HCT116 (cell line): ENCODE measurements around the gene CUZD1.

Source experiments
- CTCF ChIP-seq, 3 experiments: fragments of 200-600 bp in 1 of 3; sonication (generic) in 1 of 3; IDR thresholded peaks in 2 of 3; conservative IDR thresholded peaks in 1 of 3; 2 replicates each; pipeline ENCODE4 v1.5.1; 2012 to 2017; ENCODE audit warnings: low read depth in 2 of 3, low read length in 2 of 3, antibody characterized with exemption in 1 of 3, borderline replicate concordance in 1 of 3, control low read depth in 1 of 3, mild to moderate bottlenecking in 1 of 3, mixed read lengths in 1 of 3, mixed run types in 1 of 3, moderate library complexity in 1 of 3; ENCODE audit not compliant: insufficient read depth in 1 of 3
- EZH2 ChIP-seq: fragments of 200-600 bp; sonication (generic); IDR thresholded peaks from 2 replicates; pipeline ENCODE4 v1.6.1; 2017; ENCODE audit warnings: antibody characterized with exemption, mixed run types
- EZH2phosphoT487 ChIP-seq: fragments of 200-600 bp; IDR thresholded peaks from 2 replicates; pipeline ENCODE4 v1.6.1; 2018; ENCODE audit warnings: antibody characterized with exemption, borderline replicate concordance
- POLR2A ChIP-seq: IDR thresholded peaks from 2 replicates; pipeline ENCODE4 v1.7.0; 2011; ENCODE audit warnings: borderline replicate concordance; ENCODE audit not compliant: insufficient read depth, insufficient read length; ENCODE audit errors: extremely low read depth
- POLR2AphosphoS5 ChIP-seq: IDR thresholded peaks from 2 replicates; pipeline ENCODE4 v1.6.1; 2011; ENCODE audit warnings: mild to moderate bottlenecking, low read depth, low read length, moderate library complexity
- REST ChIP-seq: IDR thresholded peaks from 2 replicates; pipeline ENCODE4 v1.6.1; 2012; ENCODE audit warnings: low read depth
- SP1 ChIP-seq: IDR thresholded peaks from 2 replicates; pipeline ENCODE4 v1.6.1; 2012; ENCODE audit warnings: low read depth
- YY1 ChIP-seq: IDR thresholded peaks from 2 replicates; pipeline ENCODE4 v1.6.1; 2011; ENCODE audit warnings: low read length, low read depth, moderate library complexity, mild to moderate bottlenecking; ENCODE audit not compliant: insufficient replicate concordance; ENCODE audit errors: extremely low read depth
- ZNF274 ChIP-seq: fragments of 200-500 bp; sonication (Bioruptor generic); IDR thresholded peaks from 2 replicates; pipeline ENCODE4 v1.6.1; 2014; ENCODE audit warnings: mild to moderate bottlenecking, low read depth, low read length, inconsistent platforms
- TF ChIP-seq, protein P1 (sequence below): IDR thresholded peaks from 2 replicates; pipeline ENCODE4 v1.6.1; 2012

DNA sequence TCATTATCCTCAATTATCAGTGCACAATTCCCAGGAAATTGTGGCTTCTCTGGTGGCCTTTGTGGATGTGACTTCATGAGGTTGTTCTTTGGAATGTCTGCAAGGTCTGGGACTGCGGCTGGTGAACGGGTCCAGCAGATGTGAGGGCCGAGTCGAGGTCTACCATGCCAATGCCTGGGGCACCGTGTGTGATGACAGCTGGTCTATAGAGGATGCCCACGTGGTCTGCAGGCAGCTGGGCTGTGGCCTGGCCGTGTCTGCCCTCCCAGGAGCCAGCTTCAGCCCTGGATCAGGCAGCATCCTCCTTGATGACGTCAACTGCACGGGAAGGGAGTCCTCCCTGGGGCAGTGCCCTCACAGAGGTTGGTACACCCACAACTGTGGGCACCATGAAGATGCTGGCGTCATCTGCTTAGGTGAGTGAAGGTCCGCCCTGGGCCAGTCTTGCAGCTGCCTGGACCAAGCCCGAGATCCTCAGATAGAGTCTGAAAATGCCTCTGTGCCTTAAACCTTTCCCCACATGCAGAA is 46.9 kb downstream of the CUZD1 start:
- TF ChIP-seq SP1 = no peak
- TF ChIP-seq POLR2AphosphoS5 = no peak
- no peak for TF ChIP-seq YY1
- TF ChIP-seq ZNF274 = no peak
- TF ChIP-seq CTCF (IDR thresholded peaks at IDR 0.05 in 2 of 3, conservative IDR thresholded peaks at IDR 0.05 in 1 of 3; ENCODE audit: borderline replicate concordance in 1 of 3, insufficient read depth in 1 of 3, low read depth in 2 of 3, low read length in 2 of 3) = no peak
- TF ChIP-seq POLR2A = no peak
- TF ChIP-seq EZH2 = no peak
- TF ChIP-seq REST = no peak
- TF ChIP-seq EZH2phosphoT487 = no peak
- TF ChIP-seq, protein P1, sequence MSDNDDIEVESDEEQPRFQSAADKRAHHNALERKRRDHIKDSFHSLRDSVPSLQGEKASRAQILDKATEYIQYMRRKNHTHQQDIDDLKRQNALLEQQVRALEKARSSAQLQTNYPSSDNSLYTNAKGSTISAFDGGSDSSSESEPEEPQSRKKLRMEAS = no peak
